Measurements from ENCODE around the gene FOXL2NB.

The FOXL2NB gene

GRCh38 chr3:138911621-138912020 lies 35.4 kb upstream of the FOXL2NB start:
- H3K4me2 ChIP-seq (ENCODE audit: insufficient read depth, low read length): no peak overlapping the region
- H3K4me3 ChIP-seq (ENCODE audit: low read depth in 1 of 2, low read length in 2 of 2): no peak overlapping the region
- H3K4me1 ChIP-seq (ENCODE audit: insufficient read depth, low read length): peaks cover 16% of the 10 kb centered on the region
- no peak overlapping the region for H2AFZ ChIP-seq (ENCODE audit: low read depth, low read length)
- H3K27me3 ChIP-seq (ENCODE audit: insufficient read depth, low read length, poor library complexity): no peaks in the 10 kb centered on the region
- no peaks in the 10 kb centered on the region for H3K9me3 ChIP-seq (ENCODE audit: insufficient read depth, low read length, severe bottlenecking)
- no peaks in the 10 kb centered on the region for H3K36me3 ChIP-seq (ENCODE audit: insufficient read depth, low read length)
- TF ChIP-seq CTCF (IDR thresholded peaks at IDR 0.05; ENCODE audit: borderline replicate concordance, extremely low read depth, low read length, poor library complexity, severe bottlenecking) (no peak), EZH2 (IDR thresholded peaks at IDR 0.05; ENCODE audit: borderline replicate concordance, low read depth, low read length, severe bottlenecking) (no peak)
- H3K27ac ChIP-seq (ENCODE audit: low read length): no peak overlapping the region
- H4K20me1 ChIP-seq (ENCODE audit: insufficient read depth, low read length): no peaks in the 10 kb centered on the region
- no peaks in the 10 kb centered on the region for H3K79me2 ChIP-seq (ENCODE audit: insufficient read depth, low read length)
- ATAC-seq (ENCODE audit: insufficient read depth, low read depth): no peak
- H3K9ac ChIP-seq (ENCODE audit: low read depth, low read length): no peak overlapping the region
- DNase-seq: no peak

GRCh38 chr3:138912237-138912636 lies 34.8 kb upstream of the FOXL2NB start:
- Histone ChIP-seq H3K36me3 (ENCODE audit: insufficient read depth, low read length) (no peaks in the 10 kb centered on the region), H4K20me1 (ENCODE audit: insufficient read depth, low read length) (no peaks in the 10 kb centered on the region), H3K4me3 (ENCODE audit: low read depth in 1 of 2, low read length in 2 of 2) (no peak overlapping the region), H3K27me3 (ENCODE audit: insufficient read depth, low read length, poor library complexity) (no peaks in the 10 kb centered on the region), H3K4me1 (ENCODE audit: insufficient read depth, low read length) (peaks cover 16% of the 10 kb centered on the region), H3K9me3 (ENCODE audit: insufficient read depth, low read length, severe bottlenecking) (no peaks in the 10 kb centered on the region), H2AFZ (ENCODE audit: low read depth, low read length) (no peak overlapping the region), H3K27ac (ENCODE audit: low read length) (no peak overlapping the region), H3K9ac (ENCODE audit: low read depth, low read length) (no peak overlapping the region), H3K79me2 (ENCODE audit: insufficient read depth, low read length) (no peaks in the 10 kb centered on the region), H3K4me2 (ENCODE audit: insufficient read depth, low read length) (no peak overlapping the region)
- ATAC-seq (ENCODE audit: insufficient read depth, low read depth) (no peak), DNase-seq (no peak)
- no peak for TF ChIP-seq CTCF (IDR thresholded peaks at IDR 0.05; ENCODE audit: borderline replicate concordance, extremely low read depth, low read length, poor library complexity, severe bottlenecking)
- TF ChIP-seq EZH2 (IDR thresholded peaks at IDR 0.05; ENCODE audit: borderline replicate concordance, low read depth, low read length, severe bottlenecking): no peak

- no peak for TF ChIP-seq EZH2 (IDR thresholded peaks at IDR 0.05; ENCODE audit: borderline replicate concordance, low read depth, low read length, severe bottlenecking)
- TF ChIP-seq CTCF (IDR thresholded peaks at IDR 0.05; ENCODE audit: borderline replicate concordance, extremely low read depth, low read length, poor library complexity, severe bottlenecking): no peak
- Histone ChIP-seq H3K4me3 (ENCODE audit: low read depth in 1 of 2, low read length in 2 of 2) (no peak overlapping the region), H3K4me1 (ENCODE audit: insufficient read depth, low read length) (peaks cover 16% of the 10 kb centered on the region), H3K27ac (ENCODE audit: low read length) (no peak overlapping the region), H3K27me3 (ENCODE audit: insufficient read depth, low read length, poor library complexity) (no peaks in the 10 kb centered on the region), H3K4me2 (ENCODE audit: insufficient read depth, low read length) (no peak overlapping the region), H3K36me3 (ENCODE audit: insufficient read depth, low read length) (no peaks in the 10 kb centered on the region), H3K79me2 (ENCODE audit: insufficient read depth, low read length) (no peaks in the 10 kb centered on the region), H4K20me1 (ENCODE audit: insufficient read depth, low read length) (no peaks in the 10 kb centered on the region), H2AFZ (ENCODE audit: low read depth, low read length) (no peak overlapping the region), H3K9me3 (ENCODE audit: insufficient read depth, low read length, severe bottlenecking) (no peaks in the 10 kb centered on the region), H3K9ac (ENCODE audit: low read depth, low read length) (no peak overlapping the region)
- ATAC-seq (ENCODE audit: insufficient read depth, low read depth) (no peak), DNase-seq (no peak)
Measured at GRCh38 chr3:138913766-138914165, 33.3 kb upstream of the FOXL2NB start.
